ENCODE results near the gene ANO9.
A peak's percentile ranks its signal among the peaks of the same experiment; 100 is the strongest.
"Not testable (repeated sequence)": the region's sequence is repeated elsewhere in the genome, so short reads cannot be mapped to it uniquely, and the experiment has no call there.

ANO9 gene

DNA sequence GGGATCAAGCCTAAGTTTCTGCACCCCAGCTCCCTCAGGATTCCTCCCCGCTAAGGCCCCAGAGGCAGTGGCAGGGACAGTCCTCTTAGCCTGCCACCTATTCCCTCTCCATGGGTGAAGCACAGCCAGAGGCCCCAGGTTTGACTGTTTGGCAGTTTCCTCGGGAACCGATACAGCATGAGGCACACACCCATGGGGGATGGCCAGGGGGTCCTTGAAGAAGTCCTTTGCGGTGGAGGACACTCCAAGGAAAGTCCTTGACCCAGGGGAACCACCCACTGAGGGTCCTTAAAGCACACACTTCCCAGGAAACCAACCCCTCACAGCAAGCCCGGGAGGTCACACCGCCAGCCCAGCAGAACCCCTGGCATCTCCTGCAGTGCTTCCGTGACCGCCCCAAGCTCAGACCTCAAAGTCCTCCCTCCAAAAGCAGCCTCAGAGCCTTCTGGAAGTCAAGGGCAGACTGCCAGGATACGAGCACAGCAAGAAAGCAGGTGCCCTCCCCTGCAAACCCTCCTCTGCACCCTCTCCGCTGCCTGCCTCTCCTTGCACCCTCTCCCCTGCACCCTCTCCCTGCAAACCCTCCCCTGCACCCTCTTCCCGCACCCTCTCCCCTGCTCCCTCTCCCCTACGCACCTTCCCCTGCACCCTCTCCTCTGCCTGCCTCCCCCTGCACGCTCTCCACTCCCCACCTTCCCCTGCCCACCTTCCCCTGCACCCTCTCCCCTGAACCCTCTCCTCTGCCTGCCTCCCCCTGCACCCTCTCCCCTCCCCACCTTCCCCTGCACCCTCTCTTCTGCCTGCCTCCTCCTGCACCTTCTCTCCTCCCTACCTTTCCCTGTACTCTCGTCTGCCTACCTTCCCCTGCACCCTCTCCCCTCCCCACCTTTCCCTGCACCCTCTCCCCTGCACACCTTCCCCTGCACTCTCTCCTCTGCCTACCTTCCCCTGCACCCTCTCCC, 28.4 kb downstream of the ANO9 start:
- Histone ChIP-seq H3K27me3 (ENCODE audit: control insufficient read depth in 1 of 2, insufficient read depth in 1 of 2, low read length in 2 of 2) (peaks cover 0 to 40% of the 10 kb centered on the region in 2 experiments), H3K14ac (ENCODE audit: low read length in 2 of 2) (peak overlapping the region in 1 of 2 experiments; percentile 72), H2BK15ac (ENCODE audit: low read depth, poor library complexity, severe bottlenecking) (no peak overlapping the region), H3K9me3 (ENCODE audit: control insufficient read depth, low read length) (no peaks in the 10 kb centered on the region), H3K9ac (ENCODE audit: low read length) (no peak overlapping the region), H2BK5ac (ENCODE audit: low read depth, low read length, poor library complexity, severe bottlenecking) (no peak overlapping the region), H3K18ac (ENCODE audit: low read depth in 1 of 2, low read length in 2 of 2) (peak overlapping the region; percentile 16 to 37), H3K4me3 (ENCODE audit: insufficient read depth in 1 of 2, low read depth in 1 of 2, low read length in 2 of 2) (no peak overlapping the region), H3K4me1 (ENCODE audit: control insufficient read depth, insufficient read depth, low read depth, low read length) (peaks cover 71% of the 10 kb centered on the region), H3K23ac (ENCODE audit: low read length in 2 of 2) (no peak overlapping the region), H3K4me2 (ENCODE audit: low read length, poor library complexity, severe bottlenecking) (no peak overlapping the region), H3K79me1 (replicated peaks; ENCODE audit: low read length, poor library complexity, severe bottlenecking) (no peaks in the 10 kb centered on the region), H4K91ac (ENCODE audit: low read length) (no peak overlapping the region), H2AK5ac (ENCODE audit: low read length, severe bottlenecking) (no peak overlapping the region), H2BK12ac (ENCODE audit: low read length in 2 of 2) (peak overlapping the region in 1 of 2 experiments; percentile 59), H2BK120ac (ENCODE audit: low read depth, low read length) (no peak overlapping the region), H3K36me3 (ENCODE audit: control insufficient read depth in 1 of 2, insufficient read depth in 2 of 2, low read depth in 1 of 2, low read length in 2 of 2) (no peaks in the 10 kb centered on the region), H2AFZ (ENCODE audit: low read depth, low read length) (no peak overlapping the region), H4K8ac (ENCODE audit: low read length) (peak overlapping the region; percentile 22), H3K4ac (ENCODE audit: low read depth in 1 of 2, low read length in 2 of 2) (no peak overlapping the region), H3K27ac (ENCODE audit: low read length, poor library complexity, severe bottlenecking) (no peak overlapping the region)
- 68% methylated on average over 13 of the region's 14 CpGs for WGBS
- DNase-seq = no peak

DNA sequence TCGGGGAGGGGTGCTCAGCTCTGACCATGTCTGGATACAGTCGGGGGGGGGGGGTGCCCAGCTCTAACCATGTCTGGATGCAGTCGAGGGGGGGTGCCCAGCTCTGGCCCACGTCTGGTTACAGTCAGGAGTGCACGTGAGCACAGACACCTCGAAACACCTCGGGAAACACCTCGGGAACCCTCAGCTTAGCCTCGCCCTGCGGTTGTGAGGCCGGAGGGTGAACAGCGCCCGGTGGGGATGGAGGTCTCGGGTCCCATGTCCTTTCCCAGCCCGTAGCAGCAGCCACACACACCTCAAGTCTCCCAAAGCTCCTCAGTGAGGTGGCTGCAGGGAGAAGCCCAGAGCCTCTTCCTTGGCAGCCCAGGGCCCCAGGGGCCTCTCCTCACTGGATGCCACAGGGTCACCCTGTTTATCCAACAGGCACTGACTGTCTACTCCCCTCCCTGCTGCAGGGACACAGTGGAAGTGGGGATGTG, 29.1 kb downstream of the ANO9 start:
- Histone ChIP-seq H3K27me3 (ENCODE audit: control insufficient read depth in 1 of 2, insufficient read depth in 1 of 2, low read length in 2 of 2) (peaks cover 0 to 33% of the 10 kb centered on the region in 2 experiments), H2BK5ac (ENCODE audit: low read depth, low read length, poor library complexity, severe bottlenecking) (no peak overlapping the region), H3K9ac (ENCODE audit: low read length) (no peak overlapping the region), H3K18ac (ENCODE audit: low read depth in 1 of 2, low read length in 2 of 2) (peak overlapping the region; percentile 16 to 37), H3K9me3 (ENCODE audit: control insufficient read depth, low read length) (no peaks in the 10 kb centered on the region), H3K4me3 (ENCODE audit: insufficient read depth in 1 of 2, low read depth in 1 of 2, low read length in 2 of 2) (no peak overlapping the region), H3K27ac (ENCODE audit: low read length, poor library complexity, severe bottlenecking) (no peak overlapping the region), H3K4me1 (ENCODE audit: control insufficient read depth, insufficient read depth, low read depth, low read length) (peaks cover 73% of the 10 kb centered on the region), H4K8ac (ENCODE audit: low read length) (no peak overlapping the region), H2BK15ac (ENCODE audit: low read depth, poor library complexity, severe bottlenecking) (no peak overlapping the region), H3K36me3 (ENCODE audit: control insufficient read depth in 1 of 2, insufficient read depth in 2 of 2, low read depth in 1 of 2, low read length in 2 of 2) (no peaks in the 10 kb centered on the region), H2BK120ac (ENCODE audit: low read depth, low read length) (no peak overlapping the region), H3K23ac (ENCODE audit: low read length in 2 of 2) (no peak overlapping the region), H3K79me1 (replicated peaks; ENCODE audit: low read length, poor library complexity, severe bottlenecking) (no peaks in the 10 kb centered on the region), H4K91ac (ENCODE audit: low read length) (no peak overlapping the region), H2BK12ac (ENCODE audit: low read length in 2 of 2) (peak overlapping the region in 1 of 2 experiments; percentile 59), H3K14ac (ENCODE audit: low read length in 2 of 2) (peak overlapping the region in 1 of 2 experiments; percentile 26), H2AFZ (ENCODE audit: low read depth, low read length) (no peak overlapping the region), H3K4ac (ENCODE audit: low read depth in 1 of 2, low read length in 2 of 2) (no peak overlapping the region), H3K4me2 (ENCODE audit: low read length, poor library complexity, severe bottlenecking) (no peak overlapping the region), H2AK5ac (ENCODE audit: low read length, severe bottlenecking) (no peak overlapping the region)
- DNase-seq = no peak
- 91% methylated on average over 12 of the region's 15 CpGs for WGBS

DNA sequence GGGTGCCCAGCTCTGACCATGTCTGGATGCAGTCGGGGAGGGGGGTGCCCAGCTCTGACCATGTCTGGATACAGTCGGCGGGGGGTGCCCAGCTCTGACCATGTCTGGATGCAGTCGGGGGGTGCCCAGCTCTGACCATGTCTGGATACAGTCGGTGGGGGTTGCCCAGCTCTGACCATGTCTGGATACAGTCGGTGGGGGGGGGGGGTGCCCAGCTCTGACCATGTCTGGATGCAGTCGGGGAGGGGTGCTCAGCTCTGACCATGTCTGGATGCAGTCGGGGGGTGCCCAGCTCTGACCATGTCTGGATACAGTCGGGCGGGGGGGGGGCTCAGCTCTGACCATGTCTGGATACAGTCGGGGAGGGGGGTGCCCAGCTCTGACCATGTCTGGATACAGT, 30.3 kb downstream of the ANO9 start:
- not testable (repeated sequence) for H3K14ac ChIP-seq (ENCODE audit: low read length in 2 of 2); H3K4me2 ChIP-seq (ENCODE audit: low read length, poor library complexity, severe bottlenecking); H2BK120ac ChIP-seq (ENCODE audit: low read depth, low read length); H3K23ac ChIP-seq (ENCODE audit: low read length in 2 of 2); H4K91ac ChIP-seq (ENCODE audit: low read length); H2AK5ac ChIP-seq (ENCODE audit: low read length, severe bottlenecking); H3K9me3 ChIP-seq (ENCODE audit: control insufficient read depth, low read length); DNase-seq; H2BK12ac ChIP-seq (ENCODE audit: low read length in 2 of 2); H2BK5ac ChIP-seq (ENCODE audit: low read depth, low read length, poor library complexity, severe bottlenecking); H2AFZ ChIP-seq (ENCODE audit: low read depth, low read length); H3K9ac ChIP-seq (ENCODE audit: low read length); H4K8ac ChIP-seq (ENCODE audit: low read length); H3K18ac ChIP-seq (ENCODE audit: low read depth in 1 of 2, low read length in 2 of 2); H2BK15ac ChIP-seq (ENCODE audit: low read depth, poor library complexity, severe bottlenecking); H3K4ac ChIP-seq (ENCODE audit: low read depth in 1 of 2, low read length in 2 of 2); H3K27ac ChIP-seq (ENCODE audit: low read length, poor library complexity, severe bottlenecking); H3K4me3 ChIP-seq (ENCODE audit: insufficient read depth in 1 of 2, low read depth in 1 of 2, low read length in 2 of 2); H3K36me3 ChIP-seq (ENCODE audit: control insufficient read depth in 1 of 2, insufficient read depth in 2 of 2, low read depth in 1 of 2, low read length in 2 of 2); H3K79me1 ChIP-seq (replicated peaks; ENCODE audit: low read length, poor library complexity, severe bottlenecking)
- Histone ChIP-seq H3K4me1 (ENCODE audit: control insufficient read depth, insufficient read depth, low read depth, low read length) (peaks cover 72% of the 10 kb centered on the region), H3K27me3 (ENCODE audit: control insufficient read depth in 1 of 2, insufficient read depth in 1 of 2, low read length in 2 of 2) (peaks cover 0 to 22% of the 10 kb centered on the region in 2 experiments)
- WGBS = 96% methylated on average over 6 of the region's 11 CpGs

DNA sequence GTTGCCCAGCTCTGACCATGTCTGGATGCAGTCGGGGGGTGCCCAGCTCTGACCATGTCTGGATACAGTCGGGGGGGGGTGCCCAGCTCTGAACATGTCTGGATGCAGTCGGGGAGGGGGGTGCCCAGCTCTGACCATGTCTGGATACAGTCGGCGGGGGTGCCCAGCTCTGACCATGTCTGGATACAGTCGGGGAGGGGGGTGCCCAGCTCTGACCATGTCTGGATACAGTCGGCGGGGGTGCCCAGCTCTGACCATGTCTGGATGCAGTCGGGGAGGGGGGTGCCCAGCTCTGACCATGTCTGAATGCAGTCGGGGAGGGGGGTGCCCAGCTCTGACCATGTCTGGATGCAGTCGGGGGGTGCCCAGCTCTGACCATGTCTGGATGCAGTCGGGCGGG, 31.1 kb downstream of the ANO9 start:
- H3K36me3 ChIP-seq (ENCODE audit: control insufficient read depth in 1 of 2, insufficient read depth in 2 of 2, low read depth in 1 of 2, low read length in 2 of 2); H3K14ac ChIP-seq (ENCODE audit: low read length in 2 of 2); H2AK5ac ChIP-seq (ENCODE audit: low read length, severe bottlenecking); H3K27ac ChIP-seq (ENCODE audit: low read length, poor library complexity, severe bottlenecking); H2BK5ac ChIP-seq (ENCODE audit: low read depth, low read length, poor library complexity, severe bottlenecking); H3K4me3 ChIP-seq (ENCODE audit: insufficient read depth in 1 of 2, low read depth in 1 of 2, low read length in 2 of 2); H3K9me3 ChIP-seq (ENCODE audit: control insufficient read depth, low read length); H2BK12ac ChIP-seq (ENCODE audit: low read length in 2 of 2); H2BK15ac ChIP-seq (ENCODE audit: low read depth, poor library complexity, severe bottlenecking); H3K4me2 ChIP-seq (ENCODE audit: low read length, poor library complexity, severe bottlenecking); H3K23ac ChIP-seq (ENCODE audit: low read length in 2 of 2); H3K9ac ChIP-seq (ENCODE audit: low read length); DNase-seq; H3K4ac ChIP-seq (ENCODE audit: low read depth in 1 of 2, low read length in 2 of 2); H4K8ac ChIP-seq (ENCODE audit: low read length); H3K18ac ChIP-seq (ENCODE audit: low read depth in 1 of 2, low read length in 2 of 2); H2BK120ac ChIP-seq (ENCODE audit: low read depth, low read length); H4K91ac ChIP-seq (ENCODE audit: low read length); H2AFZ ChIP-seq (ENCODE audit: low read depth, low read length); H3K79me1 ChIP-seq (replicated peaks; ENCODE audit: low read length, poor library complexity, severe bottlenecking): not testable (repeated sequence)
- H3K4me1 ChIP-seq (ENCODE audit: control insufficient read depth, insufficient read depth, low read depth, low read length) = peaks cover 72% of the 10 kb centered on the region
- H3K27me3 ChIP-seq (ENCODE audit: control insufficient read depth in 1 of 2, insufficient read depth in 1 of 2, low read length in 2 of 2) = peaks cover 0 to 14% of the 10 kb centered on the region in 2 experiments
- 94% methylated on average over 3 of the region's 13 CpGs for WGBS

All from mesenchymal stem cell (in vitro differentiated cells and primary cell).